Esophagus muscularis mucosa (tissue), 3 donors: Measurements from ENCODE around the gene ZNF366.

Source experiments
- CTCF ChIP-seq, 3 experiments: fragments of 200-600 bp in 2 of 3; fragments of 450-650 bp in 1 of 3; sonication (generic) in 2 of 3; IDR thresholded peaks; one replicate each; pipeline ENCODE4 v1.5.1; 2017 to 2019; ENCODE audit warnings: antibody characterized with exemption in 3 of 3, mild to moderate bottlenecking in 2 of 3, moderate library complexity in 1 of 3
- EP300 ChIP-seq: sonication (generic); formaldehyde crosslinking; IDR thresholded peaks from one replicate; pipeline ENCODE4 v1.6.1; 2017; ENCODE audit warnings: antibody characterized with exemption

GRCh38 chr5:72482046-72482445 lies 25.2 kb downstream of the ZNF366 start:
- TF ChIP-seq CTCF (IDR thresholded peaks at IDR 0.05) (no peak), EP300 (no peak)
